ENCODE data around the gene SLC25A25. TPM values are rescaled to one million over a fixed set of nuclear protein-coding genes. Genes with fewer than 3 reads are reported as not detected.

SLC25A25 gene
- total and polyA plus RNA-seq, 12 donors, result 11.4 to 60.6 (median 15.6) TPM

DNA sequence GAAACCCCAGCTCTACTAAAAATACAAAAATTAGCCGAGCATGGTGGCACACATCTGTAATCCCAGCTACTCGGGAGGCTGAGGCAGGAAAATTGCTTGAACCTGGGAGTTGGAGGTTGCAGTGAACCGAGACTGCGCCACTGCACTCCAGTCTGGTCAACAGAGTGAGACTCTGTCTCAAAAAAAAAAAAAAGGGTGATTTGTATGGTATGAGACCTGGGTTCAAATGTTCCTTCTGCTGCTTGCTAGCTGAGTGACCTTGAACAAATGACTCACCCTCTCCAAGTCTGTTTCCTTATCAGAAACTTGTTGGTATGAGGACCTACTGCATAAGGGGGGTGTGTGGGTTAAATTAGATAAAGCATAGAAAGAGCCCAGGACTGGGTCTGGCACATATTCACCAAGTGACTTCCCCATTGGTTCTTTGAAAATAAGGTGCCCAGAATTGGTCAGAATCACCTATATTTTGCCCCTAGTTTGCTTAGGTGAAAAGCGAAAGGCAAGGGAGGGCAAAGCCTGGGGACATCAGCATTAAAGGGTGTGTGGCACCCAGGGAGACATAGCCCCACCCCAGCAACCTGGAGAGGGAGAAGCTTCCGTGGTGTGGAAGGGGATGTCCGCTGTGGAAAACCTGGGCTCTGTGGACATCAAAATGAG, 9.9 kb downstream of the SLC25A25 start:
- intact Hi-C loops (cut with DNase I), result no loop called here
- DNase-seq, result peak in 1 of 7 donors; percentile 52
- H3K27ac ChIP-seq, result peak overlapping the region; percentile 8 to 68 (median 59)
- H3K4me1 ChIP-seq (replicated peaks in 1 of 2), result peaks cover 52 to 71% of the 10 kb centered on the region in 2 donors
- no peak overlapping the region for H3K4me3 ChIP-seq
- TF ChIP-seq, protein P1, sequence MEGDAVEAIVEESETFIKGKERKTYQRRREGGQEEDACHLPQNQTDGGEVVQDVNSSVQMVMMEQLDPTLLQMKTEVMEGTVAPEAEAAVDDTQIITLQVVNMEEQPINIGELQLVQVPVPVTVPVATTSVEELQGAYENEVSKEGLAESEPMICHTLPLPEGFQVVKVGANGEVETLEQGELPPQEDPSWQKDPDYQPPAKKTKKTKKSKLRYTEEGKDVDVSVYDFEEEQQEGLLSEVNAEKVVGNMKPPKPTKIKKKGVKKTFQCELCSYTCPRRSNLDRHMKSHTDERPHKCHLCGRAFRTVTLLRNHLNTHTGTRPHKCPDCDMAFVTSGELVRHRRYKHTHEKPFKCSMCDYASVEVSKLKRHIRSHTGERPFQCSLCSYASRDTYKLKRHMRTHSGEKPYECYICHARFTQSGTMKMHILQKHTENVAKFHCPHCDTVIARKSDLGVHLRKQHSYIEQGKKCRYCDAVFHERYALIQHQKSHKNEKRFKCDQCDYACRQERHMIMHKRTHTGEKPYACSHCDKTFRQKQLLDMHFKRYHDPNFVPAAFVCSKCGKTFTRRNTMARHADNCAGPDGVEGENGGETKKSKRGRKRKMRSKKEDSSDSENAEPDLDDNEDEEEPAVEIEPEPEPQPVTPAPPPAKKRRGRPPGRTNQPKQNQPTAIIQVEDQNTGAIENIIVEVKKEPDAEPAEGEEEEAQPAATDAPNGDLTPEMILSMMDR (IDR thresholded peaks at IDR 0.05), result no peak
- no peak for TF ChIP-seq POLR2A (IDR thresholded peaks at IDR 0.05)
- H3K36me3 ChIP-seq (replicated peaks in 1 of 2), result no peaks in the 10 kb centered on the region
- H3K9me3 ChIP-seq (replicated peaks in 1 of 3), result no peaks in the 10 kb centered on the region
- WGBS, 4 donors, result 83 to 89% (median 86%) methylated on average over 7 of the region's 7 CpGs
- H3K27me3 ChIP-seq, result no peaks in the 10 kb centered on the region

DNA sequence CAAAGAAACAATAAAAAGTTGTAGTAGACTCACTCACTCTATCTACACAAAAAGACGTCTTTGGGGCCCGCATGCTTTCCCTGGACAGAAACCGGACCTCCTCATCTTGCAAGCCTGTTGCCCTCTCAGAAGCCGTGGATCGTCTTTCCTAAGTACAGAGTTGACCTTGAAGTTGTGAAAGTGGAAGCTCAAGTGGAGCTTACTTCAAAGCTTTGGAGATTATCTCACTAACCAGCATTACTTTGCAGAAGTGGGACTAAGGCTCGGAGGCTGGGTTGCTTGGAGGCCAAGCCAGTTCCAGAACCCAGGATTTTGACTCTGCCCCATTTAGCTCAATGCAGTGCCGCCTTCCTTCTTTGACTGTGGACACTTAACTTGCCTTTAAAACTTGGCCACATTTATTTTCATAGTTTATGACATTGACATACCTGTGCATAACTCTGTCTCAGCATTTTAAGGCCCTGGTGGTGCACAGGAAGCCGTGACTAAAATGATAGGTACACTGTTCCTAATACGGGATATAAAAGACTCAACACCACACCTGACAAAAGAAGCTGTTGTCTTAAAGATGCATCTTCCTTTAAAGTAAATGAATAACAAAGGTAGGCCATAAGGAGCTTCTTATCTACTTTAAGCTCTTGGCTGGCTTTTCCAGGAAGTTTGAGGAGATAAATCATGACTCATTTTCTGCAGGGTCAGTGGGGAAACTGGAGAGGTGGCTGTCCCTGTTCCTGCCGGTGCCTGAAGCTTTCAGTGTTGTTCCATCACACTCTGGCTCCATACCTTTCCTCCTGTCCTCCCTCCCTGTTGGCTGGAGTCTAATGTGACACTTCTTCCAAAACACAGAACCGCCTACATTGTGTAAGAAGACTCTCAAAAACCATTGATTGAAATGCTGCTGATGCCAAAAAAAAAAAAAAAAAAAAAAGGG, 10.7 kb downstream of the SLC25A25 start:
- peak overlapping the region; percentile 12 to 68 (median 59) for H3K27ac ChIP-seq

GRCh38 chr9:128080206-128080605, 12.2 kb downstream of the SLC25A25 start:
- no peaks in the 10 kb centered on the region for H3K9me3 ChIP-seq (replicated peaks in 1 of 3)
- H3K36me3 ChIP-seq (replicated peaks in 1 of 2), result no peaks in the 10 kb centered on the region
- intact Hi-C loops (cut with DNase I), result no loop called here
- TF ChIP-seq, protein P1 (IDR thresholded peaks at IDR 0.05), result no peak
- TF ChIP-seq POLR2A (IDR thresholded peaks at IDR 0.05), result no peak
- H3K27ac ChIP-seq, result peak overlapping the region in 3 of 5 donors; percentile 66 to 70 (median 66)
- peaks cover 42 to 70% of the 10 kb centered on the region in 2 donors for H3K4me1 ChIP-seq (replicated peaks in 1 of 2)
- DNase-seq, result no peak
- H3K4me3 ChIP-seq, result no peak overlapping the region
- 89 to 95% (median 91%) methylated on average over 5 of the region's 5 CpGs for WGBS, 4 donors
- no peaks in the 10 kb centered on the region for H3K27me3 ChIP-seq

More for the DNA sequence above, 10.7 kb downstream of the SLC25A25 start:
- no peaks in the 10 kb centered on the region for H3K9me3 ChIP-seq (replicated peaks in 1 of 3)
- peak in 5 of 7 donors; percentile 66 to 75 (median 70) for DNase-seq
- no peaks in the 10 kb centered on the region for H3K36me3 ChIP-seq (replicated peaks in 1 of 2)
- H3K27me3 ChIP-seq, result no peaks in the 10 kb centered on the region
- no peak overlapping the region for H3K4me3 ChIP-seq
- TF ChIP-seq POLR2A (IDR thresholded peaks at IDR 0.05), result no peak
- TF ChIP-seq, protein P1 (IDR thresholded peaks at IDR 0.05), result no peak
- WGBS, 4 donors, result 27 to 39% (median 34%) methylated on average over 11 of the region's 11 CpGs
- H3K4me1 ChIP-seq (replicated peaks in 1 of 2), result peaks cover 47 to 65% of the 10 kb centered on the region in 2 donors
- intact Hi-C loops (cut with DNase I), result no loop called here

DNA sequence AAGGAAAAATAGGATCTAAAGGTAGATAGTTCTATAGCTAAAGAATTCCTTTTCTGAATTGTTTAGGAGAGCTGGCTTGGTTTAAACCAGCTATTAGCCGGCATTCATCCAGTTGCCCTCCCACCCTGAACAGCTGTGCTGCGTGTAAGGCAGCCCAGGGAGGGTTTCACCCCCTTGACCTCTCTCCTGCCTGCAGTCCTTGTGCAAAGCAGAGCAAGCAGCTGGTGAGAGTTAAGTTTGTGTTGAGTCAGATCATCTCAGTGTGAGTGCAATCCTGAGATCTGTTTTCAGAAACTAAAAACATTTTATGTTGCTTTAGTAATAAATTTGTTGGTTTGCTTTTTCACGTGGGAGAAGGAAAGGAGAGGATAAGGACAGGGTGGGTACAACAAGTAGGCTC, 13.0 kb downstream of the SLC25A25 start:
- Histone ChIP-seq H3K4me3 (no peak overlapping the region), H3K36me3 (replicated peaks in 1 of 2) (no peaks in the 10 kb centered on the region), H3K27ac (peak overlapping the region in 4 of 5 donors; percentile 58 to 70 (median 66)), H3K27me3 (no peaks in the 10 kb centered on the region), H3K9me3 (replicated peaks in 1 of 3) (no peaks in the 10 kb centered on the region), H3K4me1 (replicated peaks in 1 of 2) (peaks cover 42 to 65% of the 10 kb centered on the region in 2 donors)
- TF ChIP-seq, protein P1 (IDR thresholded peaks at IDR 0.05), result no peak
- no peak for TF ChIP-seq POLR2A (IDR thresholded peaks at IDR 0.05)
- WGBS, 4 donors, result 16 to 39% (median 31%) methylated on average over 3 of the region's 3 CpGs
- peak in 3 of 7 donors; percentile 68 to 79 (median 78) for DNase-seq
- intact Hi-C loops (cut with DNase I), result no loop called here

Measured in adrenal gland (tissue), 12 donors.